Activated naive CD4-positive, alpha-beta T cell treated with anti-CD3 and anti-CD28 coated beads, Interleukin-2, amount 50 U/mL, for 16 hours (primary cell): ENCODE results near the gene CMIP.
"Not testable (repeated sequence)": the region's sequence is repeated elsewhere in the genome, so short reads cannot be mapped to it uniquely, and the experiment has no call there.

Experiments used
- DNase-seq: peaks from one replicate; pipeline ENCODE4 v3.0.0-alpha.2; 2020

Gene CMIP

DNA sequence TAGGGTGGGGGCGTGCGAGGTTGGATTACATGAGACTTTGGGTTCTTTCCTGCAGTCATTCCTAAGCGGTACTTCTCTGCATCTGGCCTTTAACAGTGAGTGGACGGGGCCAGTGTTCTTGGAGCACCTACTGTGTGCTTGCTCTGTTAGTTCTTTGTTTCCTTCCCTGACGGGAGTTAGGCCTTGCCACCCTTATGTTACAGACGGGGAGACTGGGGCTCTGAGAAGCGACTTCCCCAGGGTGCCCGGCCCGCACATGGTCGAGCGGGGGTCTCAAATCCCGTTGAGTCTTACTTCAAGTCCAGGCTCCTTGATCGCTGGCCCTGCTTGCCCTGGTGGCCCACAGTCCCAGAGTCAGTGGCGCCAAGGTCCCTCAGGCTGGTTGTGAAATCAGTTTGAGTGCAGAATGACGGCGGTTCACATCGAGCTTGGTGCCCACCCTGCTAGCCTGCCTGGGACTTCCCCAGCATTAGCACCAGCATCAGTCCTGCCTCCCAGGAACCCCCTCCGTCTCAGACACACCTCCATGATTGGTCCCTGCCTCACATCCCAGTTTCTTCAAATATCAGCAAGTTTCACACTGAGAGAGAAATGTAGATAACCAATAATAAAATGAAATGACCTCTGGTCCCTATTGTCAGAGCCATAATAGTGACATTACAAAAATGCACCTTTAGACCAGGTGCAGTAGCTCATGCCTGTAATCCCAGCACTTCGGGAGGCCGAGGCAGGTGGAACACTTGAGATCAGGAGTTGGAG, 128.0 kb downstream of the CMIP start:
- no peak for DNase-seq

- no peak for DNase-seq
These were observed 129.0 kb downstream of the CMIP start for GRCh38 chr16:81573533-81574020.

GRCh38 chr16:81574168-81574567, 129.6 kb downstream of the CMIP start:
- no peak for DNase-seq

- DNase-seq, result no peak
These were observed 130.7 kb downstream of the CMIP start for GRCh38 chr16:81575307-81575706.

GRCh38 chr16:81575834-81576233, 131.2 kb downstream of the CMIP start:
- DNase-seq, result no peak

GRCh38 chr16:81576696-81577095, 132.1 kb downstream of the CMIP start:
- DNase-seq, result no peak

GRCh38 chr16:81577272-81577671, 132.7 kb downstream of the CMIP start:
- not testable (repeated sequence) for DNase-seq

GRCh38 chr16:81578076-81578475, 133.5 kb downstream of the CMIP start:
- DNase-seq, result no peak

DNA sequence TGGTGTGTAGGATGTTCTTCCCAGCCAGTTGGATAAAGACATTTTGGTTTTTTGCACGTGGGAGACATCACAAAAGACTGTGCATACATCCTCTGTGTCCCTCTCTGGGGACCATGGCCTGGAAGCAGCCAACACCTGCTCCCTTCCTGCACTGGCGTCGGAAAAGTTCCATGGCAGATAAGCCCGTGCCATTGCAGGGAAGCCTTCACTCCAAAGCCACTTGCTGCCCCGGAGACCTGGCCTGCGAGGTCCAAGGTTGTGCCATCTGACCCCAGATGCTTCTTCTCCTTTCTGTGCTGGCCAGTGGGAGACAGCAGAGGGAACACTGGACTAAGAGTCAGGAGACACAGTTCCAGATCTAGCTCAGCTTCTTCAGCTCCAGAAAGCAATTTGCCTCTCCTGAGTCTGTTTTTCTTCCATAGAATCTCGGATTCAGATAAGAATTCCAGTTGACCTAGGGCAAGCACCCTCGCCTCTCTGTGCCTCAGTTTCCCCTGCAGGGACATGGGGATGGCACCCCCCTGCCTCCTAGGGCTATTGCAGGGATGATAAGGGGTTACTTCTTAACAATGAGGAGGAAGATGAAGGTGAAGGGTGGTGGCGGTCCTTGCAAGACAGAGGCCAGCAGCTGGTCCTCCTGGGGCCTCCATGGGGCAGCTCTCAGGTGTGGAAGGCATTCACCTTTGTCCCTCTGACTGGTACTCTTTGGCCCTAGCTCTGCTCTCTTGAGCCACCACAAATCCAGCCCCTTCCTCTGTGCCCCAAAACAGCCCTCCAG, 134.2 kb downstream of the CMIP start:
- DNase-seq, result no peak

GRCh38 chr16:81581107-81581506, 136.5 kb downstream of the CMIP start:
- no peak for DNase-seq

GRCh38 chr16:81582655-81583441, 138.2 kb downstream of the CMIP start:
- DNase-seq, result no peak

GRCh38 chr16:81583893-81584631, 139.5 kb downstream of the CMIP start:
- DNase-seq, result no peak

GRCh38 chr16:81585785-81586184, 141.2 kb downstream of the CMIP start:
- no peak for DNase-seq

GRCh38 chr16:81586417-81586816, 141.8 kb downstream of the CMIP start:
- DNase-seq, result no peak

GRCh38 chr16:81586977-81587625, 142.5 kb downstream of the CMIP start:
- no peak for DNase-seq

- DNase-seq, result no peak
These were observed 143.1 kb downstream of the CMIP start for GRCh38 chr16:81587626-81588160.

DNA sequence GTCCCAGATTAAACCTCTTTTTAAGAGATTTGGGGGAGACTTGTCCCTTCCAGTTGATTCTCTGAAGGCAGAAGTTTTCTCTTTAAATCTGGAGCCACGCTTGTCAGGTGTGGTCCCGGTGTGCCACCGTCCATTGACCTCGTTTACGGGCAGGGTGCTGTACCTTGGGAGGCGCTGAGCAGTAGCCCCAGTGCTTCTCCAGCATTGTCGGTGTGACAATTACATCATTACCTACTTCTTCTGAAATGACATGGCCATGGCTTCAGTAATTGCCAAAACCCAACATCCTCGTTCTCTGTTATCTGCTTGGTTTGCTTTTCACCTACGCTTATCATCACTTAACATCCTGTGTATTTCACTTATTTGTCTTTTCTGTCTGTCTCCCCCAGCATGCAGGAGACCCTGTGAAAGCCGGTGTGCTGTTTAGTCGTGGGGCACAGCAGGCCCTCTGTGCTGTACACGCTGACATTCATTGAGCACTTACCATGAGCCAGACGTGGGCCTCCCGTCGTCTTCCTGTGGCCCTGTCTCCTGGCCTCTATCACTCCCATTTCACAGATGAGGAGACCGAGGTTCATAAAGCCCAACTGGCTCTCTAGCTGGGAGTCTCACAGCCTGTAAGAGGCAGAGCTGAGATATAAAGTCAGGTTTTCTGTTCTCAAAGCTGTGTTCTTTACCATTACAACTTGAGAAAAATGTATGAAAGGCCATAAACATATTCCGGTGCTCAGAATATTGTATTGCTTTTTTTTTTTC, 143.9 kb downstream of the CMIP start:
- no peak for DNase-seq

DNA sequence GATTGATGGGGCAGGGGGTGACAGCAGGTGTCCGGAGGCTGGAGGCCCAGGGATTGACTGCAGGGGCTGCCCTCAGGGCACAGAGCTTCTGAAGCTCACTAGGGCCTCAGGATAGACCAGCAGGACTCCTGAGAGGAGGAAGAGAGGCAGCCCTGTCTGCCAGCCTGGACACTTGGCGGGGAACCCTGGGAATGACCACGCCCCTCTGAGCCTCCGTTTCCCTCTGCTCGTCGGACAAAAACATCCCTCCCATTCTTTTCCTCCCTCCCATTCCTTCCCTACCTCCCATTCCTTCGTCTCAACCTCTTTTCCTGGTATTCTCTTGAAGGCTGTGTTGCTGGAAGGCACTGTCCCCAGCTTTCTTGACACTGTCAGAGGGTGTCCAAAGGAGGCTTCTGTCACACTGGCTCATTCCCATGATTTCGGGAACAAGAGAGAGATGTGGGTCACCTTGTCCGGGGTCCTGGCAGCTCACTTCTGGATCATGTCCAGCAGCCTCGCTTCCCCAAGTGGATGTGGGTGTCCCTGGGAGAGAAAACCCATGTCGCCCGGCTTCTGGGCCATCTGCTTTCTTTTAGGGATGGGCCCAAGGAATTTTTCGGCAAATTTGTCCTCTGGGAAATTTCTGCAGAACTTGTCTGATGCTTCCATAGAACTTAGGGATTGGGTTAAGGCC, 145.5 kb downstream of the CMIP start:
- DNase-seq, result no peak

GRCh38 chr16:81590714-81591544, 146.3 kb downstream of the CMIP start:
- DNase-seq, result no peak

DNA sequence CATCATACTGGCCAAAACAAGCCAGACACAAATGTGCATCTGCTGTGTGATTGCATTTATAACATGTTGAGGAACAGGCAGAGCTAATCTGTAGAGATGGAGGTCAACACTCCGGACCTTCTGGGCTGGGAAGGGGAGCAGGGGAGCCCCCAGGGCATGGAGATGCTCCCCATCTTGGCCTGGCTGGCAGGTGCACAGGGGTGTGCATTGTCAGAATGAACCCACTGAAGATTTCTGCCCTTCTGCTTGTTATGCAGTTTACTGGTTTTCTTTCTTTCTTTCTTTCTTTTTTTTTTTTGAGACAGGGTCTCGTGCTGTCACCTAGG, 146.9 kb downstream of the CMIP start:
- DNase-seq, result no peak
